ENCODE measurements around the gene OR51V1.

DNA sequence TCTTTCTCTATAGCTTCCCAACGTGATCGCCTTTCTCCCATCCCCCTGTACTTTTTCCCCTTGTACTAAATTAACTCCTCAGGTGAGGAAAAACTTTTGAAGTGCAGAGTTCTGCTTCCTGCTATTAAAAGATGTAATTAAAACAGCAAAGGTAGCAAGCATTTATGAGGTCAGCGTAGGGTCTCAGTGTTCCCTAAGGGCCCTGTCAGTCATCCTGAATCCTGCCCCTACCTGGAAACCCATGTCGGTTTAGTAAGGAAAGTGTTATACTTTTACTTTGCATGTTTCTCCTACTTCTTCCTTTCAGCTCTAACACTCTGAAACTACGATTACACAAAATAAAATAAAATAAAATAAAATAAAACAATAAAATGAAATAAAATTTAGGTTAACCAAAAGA lies 27.6 kb upstream of the OR51V1 start:
- no peak for TF ChIP-seq EP300 (IDR thresholded peaks at IDR 0.05; ENCODE audit: borderline replicate concordance in 1 of 2, control insufficient read depth in 1 of 2, low read depth in 2 of 2, low read length in 2 of 2)
- no peak for TF ChIP-seq EGR1 (IDR thresholded peaks at IDR 0.05; ENCODE audit: borderline replicate concordance in 1 of 2, low read depth in 2 of 2, low read length in 2 of 2)
- no peak for TF ChIP-seq BHLHE40 (IDR thresholded peaks at IDR 0.05; ENCODE audit: borderline replicate concordance in 1 of 2, low read depth in 2 of 2, low read length in 1 of 2)
- no peak for TF ChIP-seq TAF1 (IDR thresholded peaks at IDR 0.05; ENCODE audit: borderline replicate concordance, low read depth, low read length)
- no peak for TF ChIP-seq POLR2AphosphoS5 (IDR thresholded peaks at IDR 0.05; ENCODE audit: low read length)
